A204.1 (cell line): ENCODE data around the gene ZNF569.
"Not testable (repeated sequence)": the region's sequence is repeated elsewhere in the genome, so short reads cannot be mapped to it uniquely, and the experiment has no call there.

Experiments
- FAIRE-seq: peaks from 2 replicates; lab custom pipeline; 2012; peaks lifted over from hg19 to GRCh38; lab: Jason Lieb, UNC

Gene ZNF569

GRCh38 chr19:37401078-37401477 lies 66.2 kb downstream of the ZNF569 start:
- no peak for FAIRE-seq

- FAIRE-seq, result not testable (repeated sequence)
Measured at GRCh38 chr19:37391399-37391798, 75.8 kb downstream of the ZNF569 start.

GRCh38 chr19:37389234-37389633 lies 78.0 kb downstream of the ZNF569 start:
- no peak for FAIRE-seq

GRCh38 chr19:37370880-37371661 lies 96.2 kb downstream of the ZNF569 start, which contains the start of gene ZNF527:
Gene ZNF527, plus strand, starts transcription at chr19:37371099. Its CDS starts 3,100 bp downstream, at chr19:37374199.
- FAIRE-seq, result peak; percentile 94

- FAIRE-seq, result not testable (repeated sequence)
Measured at GRCh38 chr19:37370386-37370879, 96.8 kb downstream of the ZNF569 start.

GRCh38 chr19:37362733-37363132 lies 104.5 kb downstream of the ZNF569 start:
- no peak for FAIRE-seq

GRCh38 chr19:37361994-37362393 lies 105.2 kb downstream of the ZNF569 start:
- no peak for FAIRE-seq
